Activated CD8-positive, alpha-beta T cell treated with anti-CD3 and anti-CD28 coated beads for 36 hours (primary cell): ENCODE results near the gene SRSF3. TPM values are rescaled to one million over a fixed set of nuclear protein-coding genes. Genes with fewer than 3 reads are reported as not detected.
"Not testable (repeated sequence)": the region's sequence is repeated elsewhere in the genome, so short reads cannot be mapped to it uniquely, and the experiment has no call there.

Experiments
- ATAC-seq: fragments of 200-7000 bp; cut with Tn5 transposase; one replicate; pipeline ENCODE4 v1.10.0; 2021; ENCODE audit warnings: mild to moderate bottlenecking, moderate library complexity
- CTCF ChIA-PET: fragments of 350-600 bp; sonication (Branson Sonifier 250); formaldehyde crosslinking; loops from one replicate; lab custom pipeline; 2021; ENCODE audit warnings: antibody characterized with exemption; lab: Charles Lee
- POLR2A ChIA-PET: fragments of 350-600 bp; sonication (Branson Sonifier 250); formaldehyde crosslinking; loops from one replicate; lab custom pipeline; 2021; ENCODE audit warnings: antibody characterized with exemption; lab: Charles Lee
- DNase-seq: peaks from one replicate; pipeline ENCODE4 v3.0.0-alpha.2; 2020
- H3K27ac Mint-ChIP-seq: one replicate; pipeline ENCODE4 v1.8.0; 2021; ENCODE audit warnings: mild to moderate bottlenecking, mixed read lengths
- H3K27me3 Mint-ChIP-seq: one replicate; pipeline ENCODE4 v1.8.0; 2021; ENCODE audit warnings: mixed read lengths
- H3K36me3 Mint-ChIP-seq: one replicate; pipeline ENCODE4 v1.8.0; 2021; ENCODE audit warnings: low read depth, mixed read lengths
- H3K4me1 Mint-ChIP-seq: one replicate; pipeline ENCODE4 v1.8.0; 2021; ENCODE audit warnings: low read depth, mixed read lengths
- H3K4me3 Mint-ChIP-seq: one replicate; pipeline ENCODE4 v1.8.0; 2021; ENCODE audit warnings: mild to moderate bottlenecking, moderate library complexity, mixed read lengths
- H3K9me3 Mint-ChIP-seq: one replicate; pipeline ENCODE4 v1.8.0; 2021; ENCODE audit warnings: mixed read lengths
- intact Hi-C: fragments of 100-400 bp; cut with micrococcal nuclease; formaldehyde crosslinking; loops from one replicate; pipeline ENCODE4 v1.10.0; 2022
- total RNA-seq, 2 experiments: library from RNA; stranded (reverse); gene quantifications; one replicate each; pipeline ENCODE4 v1.2.3, GENCODE V29; 2021
- TF ChIP-seq, protein P1 (sequence below): fragments of 200-600 bp; IDR thresholded peaks from one replicate; pipeline ENCODE4 v1.8.0; 2022; ENCODE audit warnings: antibody characterized with exemption, mild to moderate bottlenecking

Gene SRSF3
- total RNA-seq, 2 experiments from 2014 or later, result 402 to 404 TPM

DNA sequence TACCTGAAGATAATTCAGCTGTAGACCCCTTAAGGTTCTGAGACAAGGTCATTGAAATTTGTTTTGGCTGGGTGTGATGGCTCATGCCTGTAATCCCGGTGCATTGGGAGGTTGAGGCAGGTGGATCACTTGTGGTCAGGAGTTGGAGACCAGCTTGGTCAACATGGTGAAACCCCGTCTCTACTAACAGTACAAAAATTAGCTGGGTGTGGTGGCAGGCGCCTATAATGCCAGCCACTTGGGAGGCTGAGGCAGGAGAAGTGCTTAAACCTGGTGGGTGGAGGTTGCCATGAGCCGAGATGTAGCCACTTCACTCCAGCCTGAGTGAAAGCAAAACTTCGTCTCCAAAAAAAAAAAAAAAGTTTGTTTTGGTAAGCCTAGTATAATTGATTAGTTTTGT lies 11.0 kb downstream of the SRSF3 start:
- intact Hi-C loops, result no loop called here
- ATAC-seq, result no peak
- ChIA-PET CTCF (no interaction called here), POLR2A (interaction anchor here (0.8 to 6.5 kb wide), 3 partner anchors 9 to 148 kb away, joined by 3 to 139 read pairs (median 5); partner anchors contain the start of gene SRSF3)
- no peak for DNase-seq
- Mint-ChIP-seq H3K27ac (peak overlapping the region; percentile 70), H3K9me3 (no peaks in the 10 kb centered on the region), H3K4me3 (no peak overlapping the region), H3K27me3 (no peaks in the 10 kb centered on the region), H3K4me1 (peaks cover 76% of the 10 kb centered on the region), H3K36me3 (peaks cover 92% of the 10 kb centered on the region)
- TF ChIP-seq, protein P1, sequence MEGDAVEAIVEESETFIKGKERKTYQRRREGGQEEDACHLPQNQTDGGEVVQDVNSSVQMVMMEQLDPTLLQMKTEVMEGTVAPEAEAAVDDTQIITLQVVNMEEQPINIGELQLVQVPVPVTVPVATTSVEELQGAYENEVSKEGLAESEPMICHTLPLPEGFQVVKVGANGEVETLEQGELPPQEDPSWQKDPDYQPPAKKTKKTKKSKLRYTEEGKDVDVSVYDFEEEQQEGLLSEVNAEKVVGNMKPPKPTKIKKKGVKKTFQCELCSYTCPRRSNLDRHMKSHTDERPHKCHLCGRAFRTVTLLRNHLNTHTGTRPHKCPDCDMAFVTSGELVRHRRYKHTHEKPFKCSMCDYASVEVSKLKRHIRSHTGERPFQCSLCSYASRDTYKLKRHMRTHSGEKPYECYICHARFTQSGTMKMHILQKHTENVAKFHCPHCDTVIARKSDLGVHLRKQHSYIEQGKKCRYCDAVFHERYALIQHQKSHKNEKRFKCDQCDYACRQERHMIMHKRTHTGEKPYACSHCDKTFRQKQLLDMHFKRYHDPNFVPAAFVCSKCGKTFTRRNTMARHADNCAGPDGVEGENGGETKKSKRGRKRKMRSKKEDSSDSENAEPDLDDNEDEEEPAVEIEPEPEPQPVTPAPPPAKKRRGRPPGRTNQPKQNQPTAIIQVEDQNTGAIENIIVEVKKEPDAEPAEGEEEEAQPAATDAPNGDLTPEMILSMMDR, result no peak

DNA sequence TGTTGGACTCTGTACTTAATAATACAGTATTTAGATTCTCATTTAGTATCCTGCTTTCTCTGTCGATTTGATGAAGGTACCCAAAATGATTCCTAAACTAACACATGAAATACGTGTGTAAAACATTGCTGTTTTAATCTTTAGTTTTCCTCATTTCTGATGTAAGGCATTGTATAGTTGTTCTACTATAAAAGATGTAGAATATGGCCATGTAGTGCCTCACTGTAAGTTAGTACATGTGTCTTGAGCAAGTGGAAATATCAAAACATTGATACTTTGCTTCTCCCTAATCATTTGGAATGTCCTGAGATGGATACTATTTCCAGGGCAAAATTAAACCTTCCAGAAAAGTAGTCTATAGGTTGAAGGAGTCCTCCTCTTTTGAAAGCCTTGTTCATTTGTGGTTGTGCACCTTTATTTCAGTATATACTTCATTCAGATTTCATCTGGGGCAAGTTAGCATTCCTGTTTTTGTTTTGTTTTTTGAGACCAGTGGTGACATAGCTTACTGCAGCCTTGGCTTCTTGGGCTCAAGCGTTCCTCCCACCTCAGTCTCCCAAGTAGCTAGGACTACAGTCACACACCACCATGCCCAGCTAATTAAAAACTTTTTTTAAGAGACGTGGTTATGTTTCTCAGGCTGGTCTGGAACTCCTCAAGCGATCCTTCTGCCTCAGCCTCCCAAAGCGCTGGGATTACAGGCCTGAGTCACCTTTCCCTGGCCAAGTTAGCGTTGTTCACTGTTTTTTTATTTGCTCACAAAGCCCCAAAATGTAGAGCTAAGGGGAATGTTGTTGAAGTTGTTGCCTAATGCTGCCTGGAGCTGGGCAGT lies 11.6 kb downstream of the SRSF3 start:
- intact Hi-C loops, result no loop called here
- H3K36me3 Mint-ChIP-seq, result peaks cover 89% of the 10 kb centered on the region
- ChIA-PET POLR2A (interaction anchor here (0.7 to 6.5 kb wide), 8 partner anchors 9 to 147 kb away, joined by 3 to 139 read pairs (median 4); partner anchors contain the start of gene SRSF3), CTCF (interaction anchor here (1.1 to 5.4 kb wide), 7 partner anchors 9 to 160 kb away, joined by 3 to 26 read pairs (median 6); no protein-coding TSS in a partner anchor)
- H3K27ac Mint-ChIP-seq, result peak overlapping the region; percentile 70
- no peak overlapping the region for H3K4me3 Mint-ChIP-seq
- ATAC-seq (no peak), DNase-seq (no peak)
- H3K9me3 Mint-ChIP-seq, result no peaks in the 10 kb centered on the region
- no peaks in the 10 kb centered on the region for H3K27me3 Mint-ChIP-seq
- TF ChIP-seq, protein P1, result no peak
- peaks cover 70% of the 10 kb centered on the region for H3K4me1 Mint-ChIP-seq

DNA sequence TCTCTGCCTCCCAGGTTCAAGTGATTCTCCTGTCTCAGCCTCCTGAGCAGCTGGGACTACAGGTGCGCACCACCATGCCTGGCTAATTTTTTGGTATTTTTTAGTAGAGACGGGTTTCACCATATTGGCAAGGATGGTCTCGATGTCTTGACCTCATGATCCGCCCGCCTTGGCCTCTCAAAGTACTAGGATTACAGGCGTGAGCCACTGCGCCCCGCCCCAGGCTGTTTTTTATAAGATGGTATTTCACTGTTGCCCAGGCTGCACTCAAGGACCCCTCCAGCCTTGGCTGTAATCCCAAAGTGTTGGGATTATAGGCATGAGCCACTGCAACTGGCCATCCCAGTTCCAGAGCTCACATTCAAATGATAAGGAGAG lies 13.1 kb downstream of the SRSF3 start:
- H3K4me3 Mint-ChIP-seq, ATAC-seq, intact Hi-C loops, H3K9me3 Mint-ChIP-seq, H3K27me3 Mint-ChIP-seq, DNase-seq: not testable (repeated sequence)
- Mint-ChIP-seq H3K4me1 (peaks cover 62% of the 10 kb centered on the region), H3K27ac (peak overlapping the region; percentile 84), H3K36me3 (peaks cover 87% of the 10 kb centered on the region)
- ChIA-PET POLR2A (interaction anchor here (0.8 to 6.5 kb wide), 10 partner anchors 8 to 230 kb away, joined by 3 to 139 read pairs (median 4); partner anchors contain the start of gene SRSF3), CTCF (interaction anchor here (1.1 to 5.4 kb wide), 7 partner anchors 8 to 158 kb away, joined by 3 to 26 read pairs (median 6); no protein-coding TSS in a partner anchor)

DNA sequence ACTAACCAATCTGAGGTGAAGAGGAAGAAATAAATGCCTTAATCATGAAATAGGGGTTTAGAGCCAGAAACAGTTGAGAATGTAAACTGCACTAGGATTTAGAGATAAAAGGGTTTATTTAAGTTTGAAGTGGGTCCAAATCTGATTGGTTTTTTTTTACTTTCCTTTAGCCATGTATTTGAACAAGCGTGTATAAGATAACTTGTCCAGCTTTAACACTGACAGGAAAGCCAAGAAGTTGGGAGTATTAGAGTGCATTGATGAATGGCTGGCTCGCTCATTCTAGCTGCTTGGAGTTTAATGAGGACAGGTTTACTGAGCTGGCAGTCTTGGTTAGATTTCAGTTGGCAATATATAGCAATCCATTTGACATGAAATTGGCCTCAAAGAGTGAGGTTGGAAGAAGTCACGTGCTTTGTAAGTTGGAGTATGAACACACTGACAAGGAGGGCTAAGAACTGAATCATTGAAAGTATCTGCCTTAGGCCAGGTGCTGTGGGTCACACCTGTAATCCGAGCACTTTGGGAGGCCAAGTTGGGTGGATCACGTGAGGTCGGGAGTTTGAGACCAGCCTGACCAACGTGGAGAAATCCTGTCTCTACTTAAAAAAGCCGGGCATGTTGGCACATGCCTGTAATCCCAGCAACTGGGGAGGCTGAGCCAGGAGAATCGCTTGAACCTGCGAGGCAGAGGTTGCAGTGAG lies 13.7 kb downstream of the SRSF3 start:
- intact Hi-C loops, result no loop called here
- no peaks in the 10 kb centered on the region for H3K9me3 Mint-ChIP-seq
- peaks cover 59% of the 10 kb centered on the region for H3K4me1 Mint-ChIP-seq
- ChIA-PET POLR2A (interaction anchor here (1.1 to 6.5 kb wide), 8 partner anchors 11 to 229 kb away, joined by 3 to 139 read pairs (median 4); partner anchors contain the start of gene SRSF3), CTCF (interaction anchor here (1.0 to 5.4 kb wide), 5 partner anchors 11 to 158 kb away, joined by 3 to 26 read pairs (median 6); no protein-coding TSS in a partner anchor)
- peak overlapping the region; percentile 84 for H3K27ac Mint-ChIP-seq
- H3K36me3 Mint-ChIP-seq, result peaks cover 87% of the 10 kb centered on the region
- DNase-seq, result no peak
- no peak overlapping the region for H3K4me3 Mint-ChIP-seq
- TF ChIP-seq, protein P1, result no peak
- no peaks in the 10 kb centered on the region for H3K27me3 Mint-ChIP-seq
- ATAC-seq, result no peak
